Mononuclear cell (primary cell): ENCODE data around the gene AP1G1. TPM values are rescaled to one million over a fixed set of nuclear protein-coding genes. Genes with fewer than 3 reads are reported as not detected.
"Not testable (repeated sequence)": the region's sequence is repeated elsewhere in the genome, so short reads cannot be mapped to it uniquely, and the experiment has no call there.

ENCODE experiments used
- H3K27me3 ChIP-seq: 2 replicates; pipeline ENCODE4 v1.6.0; 2011; ENCODE audit warnings: low read length, control low read depth; ENCODE audit not compliant: insufficient read depth
- H3K4me1 ChIP-seq: 2 replicates; pipeline ENCODE4 v1.5.1; 2011; ENCODE audit warnings: mild to moderate bottlenecking, low read length, control low read depth; ENCODE audit not compliant: insufficient read depth
- H3K4me3 ChIP-seq: 2 replicates; pipeline ENCODE4 v1.5.1; 2011; ENCODE audit warnings: mild to moderate bottlenecking, low read length, moderate library complexity
- H3K9me3 ChIP-seq: 2 replicates; pipeline ENCODE4 v1.5.1; 2011; ENCODE audit warnings: low read depth, mild to moderate bottlenecking, control low read depth, low read length
- total RNA-seq: library from RNA; depleted of rRNA; stranded (reverse); fragments of >200 nt; gene quantifications from one replicate; pipeline ENCODE4 v1.2.3, GENCODE V29; 2012

Gene AP1G1
- total RNA-seq, 1 donor, result 223 TPM

DNA sequence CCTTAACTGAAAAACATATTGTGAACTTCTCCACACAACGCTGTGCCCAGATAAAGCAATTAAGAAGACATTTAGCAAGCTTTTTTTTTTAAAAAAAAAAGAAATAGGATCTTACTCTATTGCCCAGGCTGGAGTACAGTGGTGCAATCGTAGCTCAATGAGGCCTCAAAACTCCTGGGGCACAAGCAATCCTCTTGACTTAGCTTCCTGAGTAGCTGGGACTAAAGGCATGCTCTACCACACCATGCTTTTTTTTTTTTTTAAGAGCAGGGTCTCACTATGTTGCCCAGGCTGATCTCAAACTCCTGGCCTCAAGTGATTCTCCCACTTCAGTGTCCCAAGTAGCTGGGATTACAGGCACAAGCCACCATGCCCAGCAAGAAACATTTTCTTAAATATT lies 20.1 kb downstream of the AP1G1 start:
- Histone ChIP-seq H3K27me3 (no peaks in the 10 kb centered on the region), H3K9me3 (no peaks in the 10 kb centered on the region), H3K4me1 (peaks cover 20% of the 10 kb centered on the region), H3K4me3 (no peak overlapping the region)

DNA sequence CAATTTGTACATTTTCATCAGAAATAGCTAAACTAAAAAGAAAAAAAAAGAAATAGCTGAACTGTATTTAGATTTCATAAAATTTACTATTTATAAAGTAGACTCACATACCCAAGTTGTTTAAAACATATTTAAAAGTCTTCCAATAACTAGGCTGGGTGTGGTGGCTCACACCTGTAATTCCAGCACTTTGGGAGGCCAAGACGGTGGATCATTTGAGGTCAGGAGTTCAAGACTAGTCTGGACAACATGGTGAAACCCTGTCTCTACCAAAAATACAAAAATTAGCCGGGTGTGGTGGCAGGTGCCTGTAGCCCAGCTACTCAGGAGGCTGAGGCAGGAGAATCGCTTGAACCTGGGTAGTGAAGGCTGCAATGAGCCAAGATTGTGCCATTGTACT lies 23.5 kb downstream of the AP1G1 start:
- not testable (repeated sequence) for H3K9me3 ChIP-seq, H3K4me3 ChIP-seq, H3K4me1 ChIP-seq, H3K27me3 ChIP-seq

DNA sequence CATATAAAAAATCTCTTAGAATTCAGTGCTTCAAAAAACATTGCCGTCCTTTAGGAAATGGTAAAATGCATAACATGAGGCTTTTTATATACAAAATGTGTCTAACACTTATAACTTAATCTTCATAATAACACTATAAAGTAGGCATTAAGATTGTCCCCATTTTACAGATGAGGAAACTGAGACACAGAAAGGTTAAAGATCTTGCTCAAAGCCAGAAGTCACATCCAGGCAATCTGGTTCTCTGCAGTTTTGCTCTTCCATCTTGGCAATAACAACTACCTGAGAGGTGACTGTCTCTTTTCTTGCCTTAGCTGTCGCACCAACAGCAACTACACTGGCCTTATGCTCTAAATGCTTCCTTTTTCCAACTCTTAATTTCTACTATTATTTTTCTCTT lies 24.5 kb downstream of the AP1G1 start:
- Histone ChIP-seq H3K4me1 (no peaks in the 10 kb centered on the region), H3K4me3 (no peak overlapping the region), H3K27me3 (no peaks in the 10 kb centered on the region), H3K9me3 (no peaks in the 10 kb centered on the region)

- no peaks in the 10 kb centered on the region for H3K4me1 ChIP-seq
- H3K9me3 ChIP-seq, result no peaks in the 10 kb centered on the region
- no peaks in the 10 kb centered on the region for H3K27me3 ChIP-seq
- H3K4me3 ChIP-seq, result no peak overlapping the region
These were observed 26.9 kb downstream of the AP1G1 start for GRCh38 chr16:71781741-71782140.

- Histone ChIP-seq H3K4me3 (no peak overlapping the region), H3K27me3 (no peaks in the 10 kb centered on the region), H3K4me1 (no peaks in the 10 kb centered on the region), H3K9me3 (no peaks in the 10 kb centered on the region)
These were observed 28.0 kb downstream of the AP1G1 start for GRCh38 chr16:71780521-71781089.

- H3K27me3 ChIP-seq, result no peaks in the 10 kb centered on the region
- no peak overlapping the region for H3K4me3 ChIP-seq
- no peaks in the 10 kb centered on the region for H3K9me3 ChIP-seq
- no peaks in the 10 kb centered on the region for H3K4me1 ChIP-seq
These were observed 29.9 kb downstream of the AP1G1 start for GRCh38 chr16:71778780-71779179.

- Histone ChIP-seq H3K9me3 (no peaks in the 10 kb centered on the region), H3K27me3 (no peaks in the 10 kb centered on the region), H3K4me1 (no peaks in the 10 kb centered on the region), H3K4me3 (no peak overlapping the region)
These were observed 31.3 kb downstream of the AP1G1 start for GRCh38 chr16:71777329-71777728.

DNA sequence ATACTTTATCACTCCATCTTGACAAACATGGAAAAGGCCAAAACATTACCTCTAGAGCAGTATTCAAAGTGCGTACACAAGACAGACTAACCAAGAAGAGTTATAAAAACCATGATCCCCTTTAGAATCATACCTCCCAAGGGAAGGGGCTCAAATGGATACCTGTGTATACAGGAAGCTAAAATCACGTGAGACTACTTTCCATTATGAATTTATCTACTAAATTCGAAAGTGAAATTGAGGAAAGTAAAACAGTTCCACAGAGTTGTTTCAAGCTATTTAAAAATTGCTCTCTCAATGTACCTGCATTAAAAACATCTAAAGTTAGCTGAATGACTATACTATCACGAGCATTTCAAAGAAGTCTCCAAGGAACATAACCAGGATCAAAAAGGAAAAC lies 32.7 kb downstream of the AP1G1 start:
- no peak overlapping the region for H3K4me3 ChIP-seq

DNA sequence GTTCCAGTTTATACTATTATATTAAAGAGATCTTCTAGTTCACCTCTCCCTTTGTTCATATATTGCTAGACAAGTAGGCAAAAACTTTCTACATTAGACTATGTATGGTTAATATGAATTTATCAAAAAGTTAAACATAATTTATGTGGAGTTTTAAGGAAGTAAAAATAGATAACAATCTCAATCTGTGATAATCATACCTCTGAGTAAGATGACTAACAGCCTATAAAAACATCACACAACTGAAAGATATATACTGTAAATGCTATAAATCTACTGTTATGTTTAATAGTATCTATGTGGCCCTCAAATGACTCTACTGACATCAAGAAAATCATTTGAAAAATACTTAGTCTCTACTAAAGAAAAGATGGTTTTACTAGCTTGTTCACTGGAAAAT lies 37.1 kb downstream of the AP1G1 start:
- no peaks in the 10 kb centered on the region for H3K4me1 ChIP-seq
- H3K4me3 ChIP-seq, result no peak overlapping the region
- H3K9me3 ChIP-seq, result no peaks in the 10 kb centered on the region
- H3K27me3 ChIP-seq, result no peaks in the 10 kb centered on the region

More for the DNA sequence above, 32.7 kb downstream of the AP1G1 start:
- H3K4me1 ChIP-seq, result no peaks in the 10 kb centered on the region
- H3K27me3 ChIP-seq, result no peaks in the 10 kb centered on the region
- no peaks in the 10 kb centered on the region for H3K9me3 ChIP-seq

- Histone ChIP-seq H3K27me3 (no peaks in the 10 kb centered on the region), H3K4me3 (no peak overlapping the region), H3K9me3 (no peaks in the 10 kb centered on the region)
These were observed 39.4 kb downstream of the AP1G1 start for GRCh38 chr16:71769222-71769621.

DNA sequence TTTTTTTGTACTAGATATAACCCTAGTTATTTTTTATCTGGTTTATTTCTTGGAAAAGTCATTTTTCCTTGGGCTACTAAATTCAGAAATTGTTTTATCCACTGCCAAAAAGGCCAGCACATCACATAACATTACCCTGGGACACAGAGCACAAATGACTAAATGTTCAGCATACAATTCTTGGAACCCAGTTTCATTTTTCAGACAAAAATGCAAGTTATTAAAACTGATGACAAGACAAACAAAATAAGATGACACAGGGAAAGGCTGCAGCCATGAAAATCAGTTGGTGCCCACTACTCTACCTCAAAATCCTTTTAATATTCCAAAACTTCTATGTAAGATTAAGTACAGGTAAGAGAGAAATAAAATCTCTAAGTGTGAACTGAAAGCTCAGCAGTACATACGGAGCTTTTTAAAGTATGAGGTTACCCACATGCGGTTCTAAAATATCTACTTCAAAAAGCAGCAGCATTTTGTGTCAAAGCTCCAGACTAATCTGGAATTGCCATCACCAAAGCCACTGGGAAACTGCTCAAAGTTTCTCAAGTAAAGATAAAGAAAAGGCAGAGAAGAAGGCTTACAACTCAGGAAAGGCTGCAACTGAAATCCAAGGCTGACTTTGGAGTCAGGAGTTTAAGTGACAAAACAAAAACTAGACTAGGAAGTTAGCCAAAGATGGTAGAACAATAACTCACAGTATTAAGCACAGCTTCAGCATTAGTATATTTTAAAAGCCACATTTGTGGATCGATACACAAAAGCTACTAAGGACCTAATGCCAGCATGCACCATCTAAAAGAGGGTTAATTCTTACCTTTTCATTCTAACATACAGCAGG lies 41.4 kb downstream of the AP1G1 start:
- Histone ChIP-seq H3K4me3 (no peak overlapping the region), H3K9me3 (no peaks in the 10 kb centered on the region), H3K27me3 (no peaks in the 10 kb centered on the region), H3K4me1 (no peaks in the 10 kb centered on the region)

More at GRCh38 chr16:71769222-71769621, 39.4 kb downstream of the AP1G1 start:
- H3K4me1 ChIP-seq, result no peaks in the 10 kb centered on the region

DNA sequence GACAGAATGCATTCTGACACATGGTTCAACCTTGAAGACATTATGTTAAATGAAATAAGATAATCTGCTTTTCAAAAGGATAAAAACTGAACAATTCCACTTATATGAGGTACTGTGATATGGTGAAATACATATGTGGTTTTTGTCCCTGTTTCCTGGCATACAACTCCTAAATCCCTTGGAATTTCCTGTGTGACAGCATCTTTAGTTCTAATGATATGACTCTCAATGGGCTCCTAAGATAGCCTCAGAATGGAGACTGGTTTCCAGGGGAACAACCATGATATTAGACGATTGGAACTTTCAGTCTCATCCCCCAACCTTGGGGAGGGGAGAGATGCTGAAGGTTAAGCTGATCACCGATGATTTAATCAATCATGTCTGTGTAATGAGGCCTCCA lies 46.4 kb downstream of the AP1G1 start:
- no peaks in the 10 kb centered on the region for H3K9me3 ChIP-seq
- no peak overlapping the region for H3K4me3 ChIP-seq
- H3K4me1 ChIP-seq, result no peaks in the 10 kb centered on the region
- H3K27me3 ChIP-seq, result no peaks in the 10 kb centered on the region

- H3K9me3 ChIP-seq, result no peaks in the 10 kb centered on the region
- no peaks in the 10 kb centered on the region for H3K4me1 ChIP-seq
- H3K4me3 ChIP-seq, result no peak overlapping the region
- no peaks in the 10 kb centered on the region for H3K27me3 ChIP-seq
These were observed 47.5 kb downstream of the AP1G1 start for GRCh38 chr16:71761097-71761496.

DNA sequence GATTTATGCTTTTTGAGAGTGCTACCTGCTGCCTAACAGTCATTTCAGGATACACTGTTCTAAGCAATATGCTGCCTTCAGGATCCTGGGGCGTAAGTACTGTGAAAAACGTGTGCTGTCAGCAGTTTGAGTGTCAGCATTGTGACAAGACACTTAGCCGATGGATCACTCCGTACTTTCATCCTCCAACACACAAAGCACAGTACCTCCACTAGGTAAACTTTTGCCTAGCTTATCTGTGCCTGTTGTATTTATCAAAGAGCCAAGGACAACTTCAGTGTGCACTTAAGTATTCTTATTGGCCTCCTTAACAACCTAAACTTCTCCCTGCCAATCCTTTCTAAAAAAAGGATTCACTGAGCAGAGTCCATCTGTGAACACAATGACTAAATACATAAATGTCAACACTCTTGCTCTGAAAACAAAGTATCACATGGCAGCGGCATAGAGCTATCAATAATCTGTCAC lies 50.3 kb downstream of the AP1G1 start:
- Histone ChIP-seq H3K4me3 (no peak overlapping the region), H3K4me1 (no peaks in the 10 kb centered on the region), H3K9me3 (no peaks in the 10 kb centered on the region), H3K27me3 (no peaks in the 10 kb centered on the region)

DNA sequence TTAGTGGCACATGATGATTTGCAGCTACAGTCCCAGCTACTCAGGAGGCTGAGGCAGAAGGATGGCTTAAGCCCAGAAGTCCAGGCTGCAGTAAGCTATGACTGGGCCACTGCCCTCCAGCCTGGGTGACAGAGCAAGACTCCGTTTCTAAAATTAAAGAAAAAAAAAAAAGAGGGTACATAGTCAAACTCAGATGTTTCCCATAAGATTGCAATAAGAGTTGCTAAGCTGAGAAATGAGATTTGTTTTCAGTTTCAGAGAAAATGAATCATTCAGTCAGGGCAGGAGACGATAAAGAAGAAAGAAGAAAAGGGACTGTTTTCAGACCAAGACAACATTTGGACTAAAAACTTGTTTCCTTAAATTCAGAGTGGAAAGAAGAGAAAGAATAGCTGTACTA lies 54.0 kb downstream of the AP1G1 start:
- H3K4me3 ChIP-seq, result no peak overlapping the region
- no peaks in the 10 kb centered on the region for H3K9me3 ChIP-seq
- H3K27me3 ChIP-seq, result no peaks in the 10 kb centered on the region
- no peaks in the 10 kb centered on the region for H3K4me1 ChIP-seq

- no peaks in the 10 kb centered on the region for H3K27me3 ChIP-seq
- no peaks in the 10 kb centered on the region for H3K4me1 ChIP-seq
- no peak overlapping the region for H3K4me3 ChIP-seq
These were observed 54.5 kb downstream of the AP1G1 start for GRCh38 chr16:71754108-71754507.

More at GRCh38 chr16:71754108-71754507, 54.5 kb downstream of the AP1G1 start:
- H3K9me3 ChIP-seq, result no peaks in the 10 kb centered on the region
